Upper lobe of left lung (tissue), 4 donors: ENCODE data around the gene ITGA1.

Experiments
- CTCF ChIP-seq, 6 experiments: fragments of 450-650 bp in 4 of 6; fragments of 200-600 bp in 2 of 6; sonication (generic) in 2 of 6; IDR thresholded peaks; one replicate each; pipeline ENCODE4 v1.5.1; 2016 to 2019; ENCODE audit warnings: antibody characterized with exemption in 6 of 6
- EP300 ChIP-seq, 4 donors: sonication (generic); formaldehyde crosslinking; IDR thresholded peaks; one replicate each; pipeline ENCODE4 v1.5.1; 2017; ENCODE audit warnings: antibody characterized with exemption in 4 of 4, control low read depth in 2 of 4
- POLR2A ChIP-seq, 4 donors: fragments of 450-650 bp; IDR thresholded peaks; one replicate each; pipeline ENCODE4 v1.5.1; 2016 to 2017; ENCODE audit warnings: antibody characterized with exemption in 4 of 4, mild to moderate bottlenecking in 2 of 4
- POLR2AphosphoS5 ChIP-seq, 2 donors: sonication (generic); formaldehyde crosslinking; IDR thresholded peaks; one replicate each; pipeline ENCODE4 v1.5.1; 2017; ENCODE audit warnings: antibody characterized with exemption in 2 of 2

GRCh38 chr5:52774005-52774410 lies 13.7 kb upstream of the ITGA1 start:
- TF ChIP-seq CTCF (IDR thresholded peaks at IDR 0.05) (no peak), POLR2A (IDR thresholded peaks at IDR 0.05) (no peak), POLR2AphosphoS5 (IDR thresholded peaks at IDR 0.05) (peak in 1 of 2 donors; percentile 63), EP300 (IDR thresholded peaks at IDR 0.05) (peak in 1 of 4 donors; percentile 4)
